Fibroblast of gingiva (primary cell): ENCODE data around the gene CLEC10A.
"Not testable (repeated sequence)": the region's sequence is repeated elsewhere in the genome, so short reads cannot be mapped to it uniquely, and the experiment has no call there.

Experiments
- DNase-seq: peaks from one replicate; pipeline ENCODE4 v3.0.0-alpha.2; 2011; ENCODE audit warnings: low read depth

The CLEC10A gene

DNA sequence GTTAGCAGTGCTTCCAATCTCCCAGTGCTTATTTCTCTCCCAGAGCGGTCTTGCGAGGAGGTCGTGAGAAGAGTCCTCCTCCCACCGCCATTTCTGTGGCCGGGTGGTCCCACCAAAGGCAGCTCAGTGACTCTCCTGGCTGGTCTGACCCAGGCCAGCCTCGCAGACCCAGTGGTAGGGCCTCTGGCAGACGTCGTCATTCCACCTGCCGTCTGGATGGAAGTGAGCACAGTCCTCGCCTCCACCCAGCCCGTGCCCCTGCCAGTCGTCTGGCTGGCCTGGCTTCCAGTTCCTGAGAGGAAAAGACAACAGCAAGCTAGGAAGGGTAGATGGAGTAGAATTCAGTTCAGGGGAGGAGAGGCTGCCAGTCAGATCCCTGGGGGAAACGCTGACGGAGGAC, 5.1 kb downstream of the CLEC10A start:
- DNase-seq, result no peak

DNA sequence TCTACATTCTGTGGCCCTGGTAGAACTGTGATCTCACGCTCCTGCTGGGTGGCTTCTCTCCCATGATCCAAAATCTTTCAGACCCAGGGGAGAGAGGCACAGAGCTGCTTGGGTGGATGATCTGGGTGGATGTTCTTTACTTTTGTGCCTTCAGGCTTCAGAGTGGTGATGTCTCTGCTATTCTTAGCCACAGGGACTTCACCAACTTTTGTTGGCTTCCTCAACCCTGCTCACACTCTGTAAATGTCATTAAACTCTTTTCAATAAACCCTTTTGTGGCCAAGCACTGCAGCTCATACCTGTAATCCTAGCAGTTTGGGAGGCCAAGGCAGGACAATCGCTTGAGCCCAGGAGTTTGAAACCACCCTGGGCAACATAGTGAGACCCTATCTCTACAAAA, 7.6 kb downstream of the CLEC10A start:
- DNase-seq, result no peak

DNA sequence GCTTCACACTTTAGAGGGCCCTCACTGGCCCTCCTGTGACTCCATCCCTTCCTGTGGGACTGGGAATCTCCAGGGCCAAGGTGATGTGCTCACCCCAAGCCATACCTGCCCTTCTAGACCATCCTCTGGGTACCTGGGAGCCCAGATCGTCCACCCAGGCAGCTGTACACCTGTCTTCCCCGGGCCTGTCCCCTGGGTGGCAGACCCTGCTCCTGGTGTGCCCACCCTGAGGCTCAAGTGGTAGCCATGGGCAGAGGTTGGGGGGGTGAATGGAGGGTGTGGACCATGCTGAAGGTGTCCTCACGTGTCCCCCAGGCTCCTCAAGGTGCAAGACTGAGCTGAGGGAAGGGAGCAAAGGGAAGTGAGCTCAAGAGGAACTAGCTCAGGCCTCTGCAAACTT, 9.3 kb downstream of the CLEC10A start:
- no peak for DNase-seq

DNA sequence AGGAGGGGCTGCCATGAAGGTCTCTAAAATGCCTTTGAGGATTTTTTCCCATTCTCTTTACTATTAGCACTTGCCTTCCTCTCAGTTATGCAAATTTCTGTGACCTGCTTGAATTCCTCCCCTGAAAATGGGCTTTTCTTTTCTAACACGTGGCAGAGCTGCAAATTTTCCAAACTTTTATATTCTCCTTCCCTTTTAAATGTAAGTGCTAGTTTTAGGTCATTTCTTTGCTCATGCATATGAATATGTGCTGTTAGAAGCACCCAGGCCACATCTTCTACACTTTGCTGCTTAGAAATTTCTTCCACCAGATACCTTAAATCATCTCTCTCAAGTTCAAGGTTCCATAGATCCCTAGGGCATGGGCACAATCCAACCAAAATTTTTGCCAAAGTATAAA, 11.8 kb downstream of the CLEC10A start:
- DNase-seq, result no peak

DNA sequence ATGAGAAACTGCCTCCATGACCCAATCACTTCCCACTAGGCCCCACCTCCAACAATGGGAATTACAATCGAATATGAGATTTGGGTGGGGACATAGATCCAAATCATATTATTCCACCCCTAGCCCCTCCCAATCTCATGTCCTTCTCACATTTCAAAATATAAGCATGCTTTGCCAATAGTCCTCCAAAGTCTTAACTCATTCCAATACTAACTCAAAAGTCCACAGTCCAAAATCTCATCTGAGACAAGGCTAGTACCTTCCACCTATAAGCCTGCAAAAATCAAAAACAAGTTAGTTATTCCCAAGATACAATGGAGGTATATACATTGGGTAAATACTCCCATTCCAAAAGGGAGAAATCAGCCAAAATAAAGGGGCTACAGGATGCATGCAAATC, 12.9 kb downstream of the CLEC10A start:
- no peak for DNase-seq

DNA sequence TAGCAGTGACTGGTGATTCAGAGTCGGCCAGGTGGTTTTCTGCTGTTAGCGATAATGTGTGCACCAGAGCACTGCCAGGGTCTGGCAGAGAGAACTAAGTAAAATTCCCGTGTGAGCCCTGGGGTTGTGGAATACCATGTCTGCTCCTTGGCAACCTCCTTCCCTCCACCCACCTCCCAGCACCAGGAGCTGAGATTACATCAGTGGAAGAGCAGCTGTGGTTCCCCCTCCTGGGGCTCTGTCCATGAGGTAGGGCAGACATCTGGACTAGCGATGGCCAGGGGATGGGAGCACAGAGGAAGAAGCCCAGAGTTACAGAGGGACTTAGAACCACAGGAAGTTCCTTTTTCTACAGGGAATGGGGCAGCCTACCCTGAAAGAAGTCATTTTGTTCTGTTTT, 15.8 kb downstream of the CLEC10A start:
- DNase-seq, result no peak

DNA sequence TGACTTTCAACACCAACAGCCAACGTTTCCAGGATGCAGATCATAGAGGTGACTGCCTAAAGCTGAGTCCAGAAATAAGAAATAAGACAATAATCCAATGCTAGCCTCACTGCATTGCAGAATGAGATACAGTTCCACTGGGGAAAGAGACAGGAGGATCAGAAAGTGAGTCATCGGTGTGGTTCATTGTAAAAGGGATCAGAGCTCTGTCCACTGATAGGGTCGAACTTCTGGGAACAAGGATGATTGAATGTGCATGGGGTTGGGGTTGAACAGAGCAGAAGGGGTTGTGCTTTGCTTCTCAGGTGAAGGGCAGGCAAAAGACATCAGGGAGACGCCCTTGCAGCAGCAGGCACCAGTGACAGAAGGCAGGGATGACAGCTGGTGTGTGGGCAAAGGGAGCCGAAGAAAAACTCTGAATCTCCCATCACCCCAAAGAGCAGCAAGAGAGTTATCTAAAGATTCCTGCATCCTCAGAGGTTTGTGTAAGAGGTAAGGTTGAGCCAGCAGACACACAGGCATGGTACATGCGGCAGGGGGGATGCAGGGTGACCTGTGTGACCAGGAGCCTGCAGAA, 16.4 kb downstream of the CLEC10A start:
- DNase-seq, result no peak

DNA sequence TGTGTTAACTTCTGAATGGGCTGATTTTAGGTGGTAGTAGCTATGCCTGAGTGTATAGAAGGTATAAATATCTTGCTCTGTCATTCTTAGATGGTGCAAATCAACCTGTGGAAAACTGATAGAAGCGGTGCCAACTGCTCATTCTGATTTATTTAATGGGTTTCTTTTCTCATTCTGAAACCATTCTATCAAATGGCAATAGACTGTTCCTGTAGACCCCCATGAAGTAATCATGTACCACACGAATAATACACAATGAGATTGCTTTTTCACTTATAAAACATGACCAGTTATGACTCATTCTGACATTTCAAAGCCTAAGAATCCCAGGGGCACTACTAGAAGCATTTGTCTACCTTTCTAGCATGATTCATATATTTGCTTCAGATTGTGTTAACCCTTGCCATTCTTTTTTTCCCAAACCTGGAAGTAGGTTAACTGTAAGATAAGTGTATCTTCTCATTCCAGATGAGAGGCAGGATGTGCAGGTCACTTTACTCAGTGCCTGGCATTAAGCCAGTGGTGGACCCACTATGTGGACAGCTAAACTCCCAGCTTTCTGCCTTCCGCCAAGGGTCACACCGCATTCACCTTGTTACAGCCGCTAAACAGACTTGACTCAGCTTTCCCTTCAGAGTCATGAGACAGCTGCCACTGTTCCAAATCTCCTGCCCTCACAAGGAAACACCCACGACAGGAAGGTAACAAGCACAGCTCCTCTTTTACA, 19.7 kb downstream of the CLEC10A start:
- no peak for DNase-seq

DNA sequence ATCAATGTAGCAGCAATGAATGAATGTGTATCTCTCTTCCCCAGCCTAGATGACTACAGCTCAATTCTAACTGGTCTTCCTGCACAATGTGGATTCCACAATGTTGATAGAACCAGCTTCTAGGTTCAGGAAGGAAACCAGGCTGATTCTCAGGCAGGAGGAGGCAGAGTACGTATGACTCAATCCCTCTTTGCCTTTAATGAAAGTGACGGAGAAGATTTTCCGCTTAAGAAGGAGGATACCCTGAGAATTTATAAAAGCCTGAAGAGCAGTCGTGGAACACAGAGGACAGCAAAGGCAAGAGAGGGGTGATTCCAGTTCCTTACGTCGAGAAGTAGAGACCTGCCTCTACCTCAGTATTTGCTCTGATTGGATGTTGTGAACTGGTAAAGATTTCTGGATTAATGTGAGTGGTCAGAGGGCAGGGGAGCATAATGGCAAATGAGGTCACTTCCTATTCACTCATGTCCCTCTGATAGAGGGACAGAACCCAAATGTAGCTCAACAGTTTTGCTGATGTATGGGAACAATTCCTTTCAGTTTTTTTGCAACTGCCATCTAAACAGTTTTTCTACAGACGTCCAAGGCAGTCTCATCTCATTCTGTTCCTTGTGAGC, 21.1 kb downstream of the CLEC10A start:
- no peak for DNase-seq

DNA sequence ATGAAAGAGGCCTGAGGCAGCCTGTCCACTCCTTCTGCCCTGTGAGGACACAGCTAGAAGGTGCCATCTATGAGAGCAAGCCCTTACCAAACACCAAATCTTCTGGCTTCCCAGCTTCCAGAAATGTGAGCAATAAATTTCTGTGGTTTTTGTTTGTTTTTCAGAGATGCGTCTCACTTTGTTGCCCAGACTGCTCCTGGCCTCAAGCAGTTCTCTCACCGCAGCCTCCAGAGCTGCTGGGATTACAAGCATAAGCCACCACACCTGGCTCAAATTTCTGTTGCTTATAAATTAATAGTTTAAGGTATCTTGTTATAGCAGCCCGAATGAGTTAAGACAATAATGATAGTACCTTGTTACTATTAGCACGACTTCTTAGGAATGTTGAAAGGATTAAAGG, 23.7 kb downstream of the CLEC10A start:
- DNase-seq, result peak; percentile 16

DNA sequence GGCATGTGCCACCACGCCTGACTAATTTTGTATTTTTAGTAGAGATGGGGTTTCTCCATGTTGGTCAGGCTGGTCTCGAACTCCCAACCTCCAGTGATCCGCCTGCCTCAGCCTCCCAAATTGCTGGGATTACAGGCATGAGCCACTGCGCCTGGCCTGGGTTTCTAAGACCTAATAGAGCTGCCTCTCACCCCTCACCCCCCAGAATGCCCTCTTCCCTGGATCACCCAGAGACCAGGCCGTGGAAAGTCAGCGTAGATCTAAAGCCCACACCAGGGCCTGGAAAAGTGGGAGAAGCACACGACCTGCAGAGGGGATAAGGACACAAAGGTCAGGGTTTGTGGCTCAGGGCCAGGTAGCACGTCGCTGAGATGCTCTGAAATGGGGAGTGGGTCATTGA, 29.5 kb downstream of the CLEC10A start:
- DNase-seq, result not testable (repeated sequence)

DNA sequence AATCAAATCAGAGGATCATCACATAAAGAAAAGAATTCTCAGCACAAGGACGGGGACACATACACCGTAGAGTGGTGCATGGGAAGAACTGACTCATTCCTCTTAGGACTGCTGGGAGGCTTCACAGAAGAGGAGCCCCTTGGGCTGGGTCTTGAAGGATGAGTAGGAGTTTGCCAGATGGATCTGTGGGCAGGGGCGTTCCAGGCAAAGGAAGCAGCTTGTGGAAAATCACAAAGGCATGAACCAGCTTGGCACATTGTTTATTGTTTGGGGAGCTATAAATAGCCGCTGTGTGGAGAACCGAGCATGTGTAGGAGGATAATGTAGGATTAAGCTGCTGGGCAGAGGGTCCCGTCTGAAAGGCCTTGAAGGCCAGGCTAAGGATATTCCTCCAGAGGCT, 31.1 kb downstream of the CLEC10A start:
- no peak for DNase-seq

DNA sequence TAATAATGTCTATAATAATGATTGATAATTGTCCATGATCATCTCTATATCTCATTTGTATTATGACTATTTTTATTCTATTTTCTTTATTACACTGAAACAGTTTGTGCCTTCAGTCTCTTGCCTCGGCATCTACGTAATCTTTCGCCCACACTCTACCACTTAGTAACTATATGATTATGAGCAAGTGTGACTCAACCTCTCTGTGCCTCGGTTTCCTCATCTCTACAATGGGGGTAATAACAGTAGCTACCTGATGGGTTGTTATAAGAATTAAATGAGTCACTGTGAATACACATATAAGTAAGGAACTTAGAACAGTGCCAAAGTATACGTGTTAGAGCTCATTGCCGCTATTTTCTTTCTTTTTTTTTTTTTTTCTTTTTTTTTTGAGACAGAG, 32.5 kb downstream of the CLEC10A start:
- no peak for DNase-seq

DNA sequence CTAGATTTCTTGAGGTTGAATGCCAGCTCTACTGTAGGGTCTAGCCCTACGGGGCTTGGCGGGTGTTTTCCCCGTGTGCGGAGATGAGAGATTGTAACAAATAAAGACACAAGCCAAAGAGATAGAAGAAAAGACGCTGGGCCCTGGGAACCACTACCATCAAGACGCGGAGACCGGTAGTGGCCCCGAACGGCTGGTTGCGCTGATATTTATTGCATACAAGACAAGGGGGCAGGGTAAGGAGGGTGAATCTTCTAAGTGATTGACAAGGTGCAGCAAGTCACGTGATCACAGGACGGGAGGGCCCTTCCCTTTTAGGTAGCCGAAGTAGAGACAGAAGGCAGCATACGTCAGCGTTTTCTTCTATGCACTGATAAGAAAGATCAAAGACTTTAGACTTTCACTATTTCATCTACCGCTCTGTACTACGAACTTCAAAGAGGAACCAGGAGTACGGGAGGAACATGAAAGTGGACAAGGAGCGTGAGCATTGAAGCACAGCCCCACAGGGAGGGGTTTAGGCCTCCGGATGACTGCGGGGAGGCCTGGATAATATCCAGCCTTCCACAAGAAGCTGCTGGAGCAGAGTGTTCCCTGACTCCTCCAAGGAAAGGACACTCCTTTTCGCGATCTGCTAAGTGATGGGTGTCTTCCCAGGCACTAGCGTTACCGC, 33.2 kb downstream of the CLEC10A start:
- DNase-seq, result not testable (repeated sequence)

DNA sequence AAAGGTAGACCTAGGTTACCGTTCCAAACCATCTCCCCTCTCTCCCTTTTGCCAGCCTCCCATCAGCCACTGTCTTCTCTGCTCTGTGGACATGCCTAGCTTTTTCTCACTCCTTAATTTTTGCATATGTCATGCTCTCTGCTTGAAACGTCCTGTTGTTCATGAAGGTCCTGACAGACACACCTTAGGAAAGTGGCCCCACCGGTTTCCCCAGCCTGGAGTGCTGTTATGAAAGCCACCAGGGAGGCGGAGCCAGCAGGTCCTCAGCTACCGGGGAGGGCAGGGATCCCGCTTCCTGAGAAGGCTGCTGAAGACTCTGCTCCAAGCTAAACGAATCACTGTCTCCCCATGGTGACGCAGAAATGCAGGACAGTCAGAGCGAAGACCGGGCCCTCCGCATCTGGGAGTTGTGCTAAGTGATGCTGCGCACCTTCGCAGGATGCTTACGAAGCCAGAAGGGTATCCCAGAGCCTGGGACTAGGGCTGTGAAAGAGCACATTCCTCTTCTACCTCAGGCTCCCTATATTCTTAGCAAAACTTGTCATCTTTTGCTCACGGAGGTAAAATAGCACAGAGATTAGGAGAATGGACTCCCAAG, 33.8 kb downstream of the CLEC10A start:
- DNase-seq, result no peak

DNA sequence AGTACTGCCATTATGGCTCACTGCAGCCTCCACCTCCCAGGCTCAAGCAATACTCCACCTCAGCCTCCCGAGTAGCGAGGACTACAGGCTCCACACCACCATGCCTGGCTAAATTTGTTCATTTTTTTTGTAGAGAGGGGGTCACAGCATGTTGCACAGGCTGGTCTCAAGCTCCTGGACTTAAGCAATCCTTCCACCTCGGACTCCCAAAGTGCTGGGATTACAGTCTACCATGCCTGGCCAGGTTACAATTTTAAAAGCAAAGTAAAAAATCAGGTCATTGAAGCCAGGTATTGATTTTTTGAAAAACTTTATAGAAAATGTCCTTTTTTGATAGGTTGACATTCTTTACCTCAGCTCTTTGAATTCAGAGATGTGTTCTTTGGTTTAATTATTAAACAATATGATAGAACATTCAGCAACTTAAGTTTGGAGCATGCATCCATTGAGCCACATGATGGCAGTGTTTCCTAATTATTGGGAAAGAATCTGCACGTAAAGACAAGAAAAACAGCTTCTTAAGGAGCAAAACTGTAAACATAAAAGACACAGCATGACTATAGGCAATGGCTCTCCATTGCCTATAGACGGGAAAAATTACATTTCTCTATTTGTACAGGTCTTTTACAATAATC, 34.4 kb downstream of the CLEC10A start:
- DNase-seq, result peak; percentile 67

DNA sequence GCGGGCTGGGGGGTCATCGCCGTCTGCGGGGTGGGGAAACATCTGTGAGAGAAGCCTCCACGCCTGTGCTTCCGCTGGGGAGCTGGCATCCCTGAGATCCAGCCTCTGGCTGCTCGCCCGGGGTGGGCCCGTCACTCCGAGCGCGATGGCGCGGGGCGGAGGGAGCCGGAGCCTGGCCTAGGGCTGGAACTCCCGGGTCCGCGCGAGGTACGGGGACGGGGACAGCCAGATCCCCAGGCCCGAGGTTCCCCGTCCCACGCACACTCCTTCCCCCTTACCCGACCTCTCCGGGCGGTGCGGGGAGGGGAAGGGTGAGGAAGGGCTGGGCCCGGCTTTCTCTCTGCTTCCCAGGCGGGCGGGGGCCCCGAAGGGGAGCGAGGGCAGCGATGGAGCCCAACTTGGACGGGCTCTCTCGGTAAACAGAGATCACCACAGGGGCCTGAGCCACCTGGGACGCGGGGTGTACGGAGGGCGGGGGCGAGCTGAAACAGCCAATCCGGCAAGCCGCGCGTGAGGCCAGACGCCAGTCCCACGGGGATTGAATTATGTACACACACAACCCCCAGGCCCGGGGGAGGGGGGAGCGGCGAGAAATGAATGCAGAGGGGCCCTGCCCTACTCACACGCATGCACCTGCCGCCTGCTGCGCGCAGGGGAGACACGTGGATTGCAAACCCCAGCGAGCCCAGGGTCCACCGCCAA, 36.4 kb downstream of the CLEC10A start, which contains the start of gene SLC16A11:
Gene SLC16A11 (minus strand): TSS at position 596 of the 702 bp plus-strand sequence. CDS start 579 bp downstream, at position 17.
- DNase-seq, result no peak

DNA sequence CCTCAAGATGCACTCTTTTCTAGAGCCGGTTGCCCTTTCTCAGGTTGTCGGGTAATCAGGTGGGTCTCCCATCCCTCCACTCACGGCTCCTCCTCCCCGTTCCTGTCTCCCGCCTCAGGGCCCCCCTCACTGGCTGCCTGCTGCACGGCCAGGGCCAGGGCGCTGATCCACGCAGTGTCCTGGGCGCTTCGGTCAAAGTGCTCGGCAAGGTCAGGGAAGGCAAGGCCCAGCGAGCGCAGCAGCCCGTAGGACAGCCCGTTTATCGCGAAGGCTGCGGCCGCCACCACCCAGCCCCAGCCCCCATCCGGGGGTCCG, 36.9 kb downstream of the CLEC10A start:
- DNase-seq, result no peak

DNA sequence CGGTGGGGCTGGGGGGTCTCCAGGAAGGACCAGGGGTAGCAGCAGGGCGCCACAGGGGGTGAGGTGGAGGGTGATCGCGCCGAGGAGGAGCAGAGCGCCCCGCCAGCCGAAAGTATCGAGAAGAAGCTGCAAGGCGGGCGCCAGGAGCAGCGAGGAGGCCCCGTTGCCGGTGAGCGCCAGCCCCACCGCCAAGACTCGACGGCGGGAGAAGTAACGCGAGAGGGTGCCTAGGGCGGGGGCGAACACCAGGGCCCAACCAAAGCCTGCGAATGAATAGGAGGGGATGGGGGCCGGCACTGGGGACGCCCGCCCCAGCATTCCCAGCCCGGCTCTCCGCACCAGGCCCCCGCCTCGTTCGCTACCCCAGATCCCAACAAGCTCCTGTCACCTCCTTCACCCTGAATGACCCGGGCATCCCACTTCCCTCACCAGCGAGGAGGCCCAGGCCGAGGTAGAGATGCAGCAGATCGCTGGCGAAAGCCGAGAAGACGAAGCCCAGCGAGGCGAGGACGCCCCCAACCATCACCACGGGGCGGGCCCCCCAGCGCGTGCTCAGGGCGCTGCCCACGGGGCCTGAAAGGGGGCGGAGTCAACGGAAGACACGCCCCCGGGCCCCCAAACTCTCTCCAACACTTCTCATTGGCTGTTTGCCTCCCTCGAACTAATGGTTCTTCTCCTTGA, 37.4 kb downstream of the CLEC10A start:
- no peak for DNase-seq

DNA sequence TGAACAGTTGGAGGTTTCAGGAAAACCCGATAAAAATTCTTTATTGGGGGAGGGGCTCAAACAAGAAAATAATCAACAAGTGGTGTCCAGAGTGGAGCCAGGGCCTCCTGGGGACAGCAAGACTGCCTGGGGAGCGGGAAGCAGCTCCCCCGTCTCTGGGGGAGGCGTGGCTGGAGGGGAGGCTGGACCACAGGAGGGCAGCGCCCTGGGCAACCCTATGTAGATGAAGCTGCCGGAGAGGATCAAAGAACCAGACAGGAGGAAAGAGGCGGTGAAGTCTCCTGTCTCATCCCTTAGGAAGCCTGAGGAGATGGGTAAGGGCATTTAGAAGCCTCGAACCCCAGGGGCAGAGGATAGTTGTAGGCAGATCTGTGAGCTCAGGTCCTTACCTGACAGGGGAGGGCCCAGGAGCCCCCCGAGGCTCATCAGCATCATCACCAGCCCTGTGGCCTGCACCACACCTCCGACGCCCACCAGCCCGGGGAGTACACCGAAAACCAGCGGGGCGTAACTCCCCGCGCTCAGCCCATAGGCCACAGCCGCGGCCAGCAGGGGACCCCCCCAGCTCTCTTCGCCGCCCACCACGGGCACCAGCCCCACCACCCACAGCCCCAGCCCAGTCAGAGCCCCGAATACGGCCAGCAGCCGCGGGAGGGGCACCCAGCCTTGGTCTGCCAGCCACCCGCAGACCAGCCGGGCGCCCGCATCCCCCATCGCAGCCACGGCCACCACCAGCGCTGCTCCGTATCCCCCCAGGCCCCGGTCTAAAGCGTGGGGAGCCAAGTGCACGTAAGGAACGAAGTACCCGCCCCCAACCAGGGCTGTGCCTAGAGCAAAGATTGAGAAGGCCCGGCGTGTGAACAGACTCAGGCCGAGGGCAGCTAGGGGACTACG, 38.2 kb downstream of the CLEC10A start:
- no peak for DNase-seq
